GM12878 (cell line): ENCODE measurements around the gene DDX42. TPM values are rescaled to one million over a fixed set of nuclear protein-coding genes. Genes with fewer than 3 reads are reported as not detected.

ENCODE experiments used
- ASH2L ChIP-seq: fragments of 300-600, 200-600 bp; sonication (generic); IDR thresholded peaks from 2 replicates; pipeline ENCODE4 v1.6.1; 2017; ENCODE audit warnings: low read depth, mild to moderate bottlenecking, borderline replicate concordance
- BCL11A ChIP-seq: IDR thresholded peaks from 2 replicates; pipeline ENCODE4 v1.6.1; 2011; ENCODE audit warnings: low read depth, low read length
- CBFB ChIP-seq: IDR thresholded peaks from 2 replicates; pipeline ENCODE4 v1.6.1; 2016; ENCODE audit warnings: antibody characterized with exemption, low read depth
- EP300 ChIP-seq, 2 experiments: fragments of 150-350 bp in 1 of 2; IDR thresholded peaks; 2 replicates each; pipeline ENCODE4 v1.6.1; 2011 to 2012; ENCODE audit warnings: low read depth in 2 of 2, low read length in 2 of 2, borderline replicate concordance in 1 of 2, improper control_type of control experiment in 1 of 2, inconsistent platforms in 1 of 2; ENCODE audit not compliant: control insufficient read depth in 1 of 2
- MEF2B ChIP-seq: fragments of 450-650 bp; IDR thresholded peaks from 2 replicates; pipeline ENCODE4 v1.6.1; 2018; ENCODE audit warnings: mild to moderate bottlenecking, moderate library complexity; ENCODE audit not compliant: partially characterized antibody, poor library complexity, severe bottlenecking
- MXI1 ChIP-seq: fragments of 150-350 bp; IDR thresholded peaks from 2 replicates; pipeline ENCODE4 v1.6.1; 2011; ENCODE audit warnings: low read depth, mild to moderate bottlenecking, inconsistent platforms, low read length, improper control_type of control experiment
- NKRF ChIP-seq: fragments of 450-650 bp; conservative IDR thresholded peaks from 2 replicates; pipeline ENCODE4 v1.6.1; 2017; ENCODE audit warnings: mild to moderate bottlenecking, moderate library complexity
- NR2F1 ChIP-seq: fragments of 450-650 bp; conservative IDR thresholded peaks from 2 replicates; pipeline ENCODE4 v1.6.1; 2017; ENCODE audit warnings: mild to moderate bottlenecking
- RELB ChIP-seq: fragments of 450-650 bp; IDR thresholded peaks from 2 replicates; pipeline ENCODE4 v1.6.1; 2017; ENCODE audit warnings: low read depth, mild to moderate bottlenecking, moderate library complexity
- SREBF2 ChIP-seq: IDR thresholded peaks from 2 replicates; pipeline ENCODE4 v1.6.1; 2012; ENCODE audit warnings: mild to moderate bottlenecking, low read length
- SRF ChIP-seq, 2 experiments: IDR thresholded peaks; 2 replicates each; pipeline ENCODE4 v1.6.1; 2011; ENCODE audit warnings: low read depth in 2 of 2, low read length in 2 of 2, mild to moderate bottlenecking in 1 of 2, moderate library complexity in 1 of 2
- STAT1 ChIP-seq: fragments of 450-650 bp; conservative IDR thresholded peaks from 2 replicates; pipeline ENCODE4 v1.6.1; 2014; ENCODE audit warnings: antibody characterized with exemption, mild to moderate bottlenecking
- TBL1XR1 ChIP-seq: IDR thresholded peaks from 2 replicates; pipeline ENCODE4 v1.6.1; 2012; ENCODE audit warnings: low read depth, low read length, improper control_type of control experiment
- ZNF592 ChIP-seq: fragments of 450-650 bp; IDR thresholded peaks from 2 replicates; pipeline ENCODE4 v1.6.1; 2017; ENCODE audit warnings: mild to moderate bottlenecking, moderate library complexity
- polyA plus RNA-seq, 11 experiments: library from polyadenylated mRNA; depleted of rRNA in 4 of 11; unstranded in 6 of 11; stranded (reverse) in 5 of 11; fragments of >200 nt; fragmentation: Nextera tagmentation in 4 of 11; fragmentation: Illumina TruSeq in 1 of 11; extraction: Ambion mirVana in 4 of 11; extraction: Trizol in 1 of 11; gene quantifications; 1 replicate in 1 of 11; 2 replicates in 10 of 11; pipeline versions ENCODE4 v1.2.1 to v1.2.3, GENCODE V29; 2011 to 2016; ENCODE audit warnings: inconsistent platforms in 2 of 11, missing spikeins in 2 of 11, low read depth in 1 of 11
- total RNA-seq, 4 experiments: library from RNA; depleted of rRNA in 3 of 4; stranded (reverse); fragments of >200 nt in 3 of 4; fragmentation: Illumina TruSeq in 1 of 4; extraction: Trizol in 1 of 4; gene quantifications; 2 replicates each; pipeline versions ENCODE4 v1.2.1 to v1.2.3, GENCODE V29; 2013 to 2021
- TF ChIP-seq, protein P1 (sequence below): fragments of 450-650 bp; IDR thresholded peaks from 2 replicates; pipeline ENCODE4 v1.6.1; 2016; ENCODE audit warnings: mild to moderate bottlenecking, moderate library complexity, borderline replicate concordance

Gene DDX42
- total and polyA plus RNA-seq, 10 of the 15 experiments (the other 5 are each of a cell fraction or from before 2014, with no cell fraction given): 14.6 to 147 (median 65.3) TPM

GRCh38 chr17:63741408-63742173 lies 32.4 kb upstream of the DDX42 start, which contains the start of gene STRADA (continued):
- TF ChIP-seq RELB: peak; percentile 90
- peak; percentile 48 for TF ChIP-seq CBFB
- no peak for TF ChIP-seq MEF2B
- no peak for TF ChIP-seq SRF (IDR thresholded peaks at IDR 0.05; ENCODE audit: low read depth in 2 of 2, low read length in 2 of 2)
- TF ChIP-seq MXI1: peak; percentile 83
- peak; percentile 22; the same call in 1 of the 2 replicates for TF ChIP-seq TBL1XR1
- peak; percentile 64; the same call in 1 of the 2 replicates for TF ChIP-seq BCL11A
- TF ChIP-seq ASH2L: no peak
- TF ChIP-seq SREBF2: no peak
- 0 out of 2 replicates have a peak, but pooled peaks have one; percentile 7 for TF ChIP-seq NR2F1
- TF ChIP-seq, protein P1, sequence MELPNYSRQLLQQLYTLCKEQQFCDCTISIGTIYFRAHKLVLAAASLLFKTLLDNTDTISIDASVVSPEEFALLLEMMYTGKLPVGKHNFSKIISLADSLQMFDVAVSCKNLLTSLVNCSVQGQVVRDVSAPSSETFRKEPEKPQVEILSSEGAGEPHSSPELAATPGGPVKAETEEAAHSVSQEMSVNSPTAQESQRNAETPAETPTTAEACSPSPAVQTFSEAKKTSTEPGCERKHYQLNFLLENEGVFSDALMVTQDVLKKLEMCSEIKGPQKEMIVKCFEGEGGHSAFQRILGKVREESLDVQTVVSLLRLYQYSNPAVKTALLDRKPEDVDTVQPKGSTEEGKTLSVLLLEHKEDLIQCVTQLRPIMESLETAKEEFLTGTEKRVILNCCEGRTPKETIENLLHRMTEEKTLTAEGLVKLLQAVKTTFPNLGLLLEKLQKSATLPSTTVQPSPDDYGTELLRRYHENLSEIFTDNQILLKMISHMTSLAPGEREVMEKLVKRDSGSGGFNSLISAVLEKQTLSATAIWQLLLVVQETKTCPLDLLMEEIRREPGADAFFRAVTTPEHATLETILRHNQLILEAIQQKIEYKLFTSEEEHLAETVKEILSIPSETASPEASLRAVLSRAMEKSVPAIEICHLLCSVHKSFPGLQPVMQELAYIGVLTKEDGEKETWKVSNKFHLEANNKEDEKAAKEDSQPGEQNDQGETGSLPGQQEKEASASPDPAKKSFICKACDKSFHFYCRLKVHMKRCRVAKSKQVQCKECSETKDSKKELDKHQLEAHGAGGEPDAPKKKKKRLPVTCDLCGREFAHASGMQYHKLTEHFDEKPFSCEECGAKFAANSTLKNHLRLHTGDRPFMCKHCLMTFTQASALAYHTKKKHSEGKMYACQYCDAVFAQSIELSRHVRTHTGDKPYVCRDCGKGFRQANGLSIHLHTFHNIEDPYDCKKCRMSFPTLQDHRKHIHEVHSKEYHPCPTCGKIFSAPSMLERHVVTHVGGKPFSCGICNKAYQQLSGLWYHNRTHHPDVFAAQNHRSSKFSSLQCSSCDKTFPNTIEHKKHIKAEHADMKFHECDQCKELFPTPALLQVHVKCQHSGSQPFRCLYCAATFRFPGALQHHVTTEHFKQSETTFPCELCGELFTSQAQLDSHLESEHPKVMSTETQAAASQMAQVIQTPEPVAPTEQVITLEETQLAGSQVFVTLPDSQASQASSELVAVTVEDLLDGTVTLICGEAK: no peak
- TF ChIP-seq NKRF: peak; percentile 82
- peak; percentile 55 to 74; a peak in 3 of 4 replicates for TF ChIP-seq EP300 (IDR thresholded peaks at IDR 0.05; ENCODE audit: borderline replicate concordance in 1 of 2, control insufficient read depth in 1 of 2, low read depth in 2 of 2, low read length in 2 of 2)
- no peak for TF ChIP-seq ZNF592
- TF ChIP-seq STAT1: no peak
